Measurements from ENCODE around the gene LGALSL.
"Not testable (repeated sequence)": the region's sequence is repeated elsewhere in the genome, so short reads cannot be mapped to it uniquely, and the experiment has no call there.

Gene LGALSL

DNA sequence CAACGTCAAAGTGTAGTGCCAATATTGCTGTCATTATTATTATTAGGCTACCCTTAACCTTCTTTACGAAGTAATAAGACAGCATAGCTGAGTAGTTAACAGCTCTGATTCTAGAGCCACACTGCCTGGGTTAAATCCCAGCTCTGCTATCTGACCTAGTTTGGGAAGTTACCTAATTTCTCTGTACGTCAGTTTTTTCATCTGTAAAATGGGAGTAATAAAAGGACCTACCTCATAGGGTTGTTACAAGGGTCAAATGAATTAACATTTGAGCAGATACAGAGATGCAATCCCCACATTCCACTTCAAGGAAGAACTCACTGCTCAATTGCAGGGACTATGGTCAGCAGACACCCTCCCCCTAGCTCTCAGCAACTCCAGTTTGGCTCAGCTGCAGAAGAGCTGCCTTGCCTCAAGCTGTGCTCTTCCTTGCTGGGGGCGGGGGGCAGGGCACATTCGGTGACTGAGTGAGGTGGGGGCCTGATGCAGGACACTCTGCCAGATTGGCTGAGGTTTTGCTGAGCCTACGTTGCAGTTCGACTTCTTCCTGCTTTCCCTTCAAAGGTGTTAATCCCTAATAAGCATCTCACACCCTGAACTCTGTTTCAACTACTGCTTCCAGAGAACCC, 11.0 kb upstream of the LGALSL start:
- DNase-seq: no peak

DNA sequence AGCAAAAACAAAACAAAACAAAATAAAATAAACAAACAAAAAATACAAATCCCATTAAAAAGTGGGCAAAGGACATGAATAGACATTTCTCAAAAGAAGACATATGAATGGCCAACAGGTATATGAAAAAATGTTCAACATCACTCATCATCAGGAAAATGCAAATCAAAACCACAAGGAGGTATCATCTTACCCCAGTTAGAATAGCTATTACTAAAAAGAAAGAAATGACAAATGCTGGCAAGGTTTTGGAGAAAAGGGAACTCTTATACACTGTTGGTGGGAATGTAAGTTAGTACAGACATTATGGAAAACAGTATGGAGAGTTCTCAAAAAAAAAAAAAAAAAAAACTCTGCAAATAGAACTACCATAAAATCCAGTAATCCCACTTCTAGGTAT, 8.0 kb upstream of the LGALSL start:
- DNase-seq: not testable (repeated sequence)

DNA sequence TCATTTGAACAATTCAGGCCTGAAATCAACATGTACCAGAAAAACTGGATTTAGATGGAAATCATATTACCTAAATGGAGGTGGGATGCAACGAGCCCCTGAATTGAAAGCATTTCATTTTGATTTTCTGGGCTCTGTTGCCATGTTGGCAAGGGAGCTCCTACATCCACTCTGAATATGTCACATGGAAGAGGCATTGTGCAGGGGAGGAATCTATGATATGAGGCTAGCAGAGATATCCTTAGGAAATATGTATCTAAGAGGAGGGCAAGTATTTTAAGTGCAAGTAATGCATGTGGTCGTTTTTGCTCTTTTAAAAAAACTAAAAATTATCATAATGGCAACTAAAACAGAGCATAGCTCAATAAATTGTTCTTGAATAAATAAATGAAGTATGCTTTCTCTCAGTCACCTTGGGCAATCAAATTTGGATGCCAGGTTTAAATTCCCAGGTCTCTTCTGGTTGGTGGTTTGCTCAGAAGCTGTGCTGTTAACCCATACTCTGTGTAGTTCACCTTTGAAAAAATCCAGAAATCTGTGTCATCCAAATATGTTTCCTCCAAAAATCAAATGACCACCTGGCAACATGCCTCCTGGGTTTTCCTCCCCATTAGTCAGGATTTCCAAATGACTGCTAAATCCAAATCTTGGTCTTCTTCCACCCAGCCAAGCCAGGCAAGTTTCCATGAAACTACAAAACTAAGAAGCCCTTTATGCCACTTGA, 6.5 kb upstream of the LGALSL start:
- DNase-seq: no peak

DNA sequence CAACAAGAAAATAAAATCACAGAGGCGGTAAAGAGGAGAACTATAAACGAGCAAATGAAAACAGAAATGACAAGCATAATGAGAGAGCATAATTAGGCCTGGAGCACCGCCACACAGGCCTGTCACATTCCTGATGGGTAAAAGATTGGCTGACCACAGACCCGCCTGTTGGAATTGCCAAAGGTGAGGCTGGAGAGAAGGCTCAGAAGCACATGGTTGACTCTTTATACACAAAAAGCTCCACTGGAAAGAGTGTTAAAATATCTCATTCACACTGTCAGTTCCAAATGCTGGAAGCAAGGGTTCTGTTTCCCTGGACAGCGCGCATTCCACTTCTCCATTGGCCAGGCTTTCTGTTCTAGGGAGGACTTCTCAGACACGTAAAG, 5.9 kb upstream of the LGALSL start:
- no peak for DNase-seq

DNA sequence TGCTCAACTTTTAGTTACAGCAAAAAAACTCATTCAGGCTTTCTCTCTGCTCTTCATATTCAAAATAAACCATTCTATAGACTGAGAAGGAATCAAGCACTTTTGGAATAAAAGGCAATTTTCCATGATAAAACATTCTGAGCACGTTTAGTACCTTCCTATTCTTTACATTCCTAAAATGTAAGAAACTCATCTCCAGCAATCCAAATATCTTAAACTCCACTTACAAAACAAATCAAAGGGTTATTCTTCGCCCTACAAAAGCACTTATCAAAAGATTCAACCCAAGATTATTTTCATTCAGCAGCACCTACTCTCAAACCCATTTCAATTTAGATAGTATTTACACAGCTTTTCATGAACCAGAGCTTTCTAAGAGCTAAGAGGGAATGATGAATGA, 2.9 kb upstream of the LGALSL start:
- no peak for DNase-seq

DNA sequence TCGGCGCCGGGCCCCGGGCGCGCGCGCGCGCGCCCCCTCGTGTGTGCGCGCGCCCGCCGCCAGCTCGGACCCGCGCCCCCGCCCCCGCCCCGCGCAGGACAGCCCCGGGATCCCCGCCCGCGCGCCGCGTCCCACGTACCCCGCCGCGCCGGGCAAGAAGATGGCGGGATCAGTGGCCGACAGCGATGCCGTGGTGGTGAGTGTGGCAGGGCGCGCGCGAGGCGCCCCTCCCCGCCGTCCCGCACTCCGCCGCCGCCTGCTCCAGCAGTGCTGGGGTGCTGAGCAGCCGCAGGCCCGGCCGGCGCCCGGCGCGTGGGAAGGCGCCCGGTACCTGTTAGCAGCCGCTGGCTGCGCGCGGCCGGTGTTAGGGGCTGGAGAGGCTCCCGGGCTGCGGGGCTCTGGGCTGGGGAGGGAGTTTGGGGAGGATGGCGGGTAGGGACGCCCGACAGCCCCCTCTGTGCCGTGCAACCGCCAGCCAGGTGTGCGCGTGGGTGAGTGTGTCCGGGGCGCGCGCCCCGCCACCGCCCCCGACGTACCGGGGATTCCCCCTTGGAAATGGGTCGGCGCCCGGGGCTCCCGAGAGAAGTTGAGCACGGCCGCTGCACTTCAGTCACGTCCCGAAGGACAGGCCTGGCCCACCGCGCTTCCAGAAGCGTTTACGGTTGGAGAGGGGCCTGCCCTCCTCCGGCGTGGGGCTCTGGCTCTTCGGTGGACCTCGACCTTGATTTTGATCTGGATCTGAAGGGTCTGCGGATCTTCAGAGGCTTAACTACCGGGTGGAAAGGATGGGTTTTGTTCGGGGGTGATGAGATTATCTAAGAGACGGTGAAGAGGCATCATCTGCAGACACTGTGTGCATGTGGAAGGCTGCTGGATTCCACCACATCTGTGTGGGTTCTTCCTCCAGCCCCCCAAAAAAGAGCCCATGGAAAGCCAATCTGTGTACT, 697 bp downstream of the LGALSL start:
- peak; percentile 63 for DNase-seq

DNA sequence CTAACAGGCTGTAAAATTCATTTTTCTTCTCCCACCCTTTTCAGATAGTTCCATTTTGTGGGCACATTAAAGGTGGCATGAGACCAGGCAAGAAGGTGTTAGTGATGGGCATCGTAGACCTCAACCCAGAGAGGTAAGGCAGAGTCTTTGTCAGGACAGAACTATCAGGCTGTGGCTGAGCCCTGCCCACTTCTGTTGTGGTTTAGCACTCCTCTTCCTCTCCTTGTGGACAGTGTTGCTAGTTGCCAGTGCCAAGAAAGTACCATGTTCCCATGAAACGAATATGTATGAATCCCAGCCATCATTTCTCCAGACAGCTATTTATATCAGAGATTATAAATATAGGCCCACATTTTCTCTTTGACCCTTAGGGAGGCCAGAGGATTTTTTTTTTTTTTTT, 1.6 kb downstream of the LGALSL start:
- no peak for DNase-seq

DNA sequence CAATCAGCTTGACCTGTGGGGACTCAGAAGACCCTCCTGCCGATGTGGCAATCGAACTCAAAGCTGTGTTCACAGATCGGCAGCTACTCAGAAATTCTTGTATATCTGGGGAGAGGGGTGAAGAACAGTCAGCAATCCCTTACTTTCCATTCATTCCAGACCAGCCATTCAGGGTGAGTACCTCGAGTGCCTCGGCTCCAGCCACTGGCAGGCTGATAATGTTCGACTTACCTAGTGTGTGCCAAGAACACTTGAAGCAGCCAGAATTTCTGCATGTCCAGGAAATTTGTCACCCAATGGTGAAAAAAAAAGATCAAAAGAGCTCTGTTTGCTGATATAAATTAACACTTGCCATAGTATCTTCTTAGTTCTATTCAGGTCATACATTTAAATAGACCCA, 2.3 kb downstream of the LGALSL start:
- no peak for DNase-seq

DNA sequence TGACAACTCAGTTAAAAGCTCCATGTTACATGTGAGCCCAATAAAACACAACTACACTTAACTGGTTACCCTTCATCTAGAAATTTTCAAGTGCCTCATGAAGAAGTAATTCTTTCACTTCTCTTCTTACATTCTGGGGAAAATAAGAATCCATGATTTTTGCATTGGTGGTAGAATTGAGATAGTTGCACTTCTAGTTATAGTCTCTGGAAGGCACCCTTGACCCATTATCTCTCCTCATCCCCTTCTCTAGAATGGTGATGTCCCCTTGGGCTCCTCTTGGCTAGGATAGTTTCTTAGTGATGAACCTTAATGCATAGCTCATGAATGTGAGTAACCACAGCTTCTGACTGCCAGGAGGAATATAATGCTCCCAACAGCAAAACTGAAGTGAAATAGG, 3.6 kb downstream of the LGALSL start:
- no peak for DNase-seq

DNA sequence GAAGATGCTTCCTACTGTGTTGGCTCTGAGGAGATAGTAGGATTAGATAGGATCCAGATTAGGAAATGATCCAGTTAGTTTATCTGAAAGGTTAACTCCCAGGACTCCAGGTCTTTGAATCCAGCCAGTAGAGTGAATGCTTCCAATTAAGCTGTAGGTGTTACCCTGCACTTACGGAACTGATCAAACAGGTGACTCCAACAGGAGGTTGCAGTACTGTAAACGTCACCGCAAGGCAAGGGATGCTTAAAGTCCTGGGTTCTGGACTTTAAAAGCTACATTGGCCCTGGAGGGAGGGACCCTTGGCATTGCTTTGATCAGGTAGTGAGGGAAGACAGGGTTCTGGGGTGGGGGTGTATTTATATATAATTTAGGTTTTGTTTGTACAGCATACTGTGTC, 5.6 kb downstream of the LGALSL start:
- no peak for DNase-seq

DNA sequence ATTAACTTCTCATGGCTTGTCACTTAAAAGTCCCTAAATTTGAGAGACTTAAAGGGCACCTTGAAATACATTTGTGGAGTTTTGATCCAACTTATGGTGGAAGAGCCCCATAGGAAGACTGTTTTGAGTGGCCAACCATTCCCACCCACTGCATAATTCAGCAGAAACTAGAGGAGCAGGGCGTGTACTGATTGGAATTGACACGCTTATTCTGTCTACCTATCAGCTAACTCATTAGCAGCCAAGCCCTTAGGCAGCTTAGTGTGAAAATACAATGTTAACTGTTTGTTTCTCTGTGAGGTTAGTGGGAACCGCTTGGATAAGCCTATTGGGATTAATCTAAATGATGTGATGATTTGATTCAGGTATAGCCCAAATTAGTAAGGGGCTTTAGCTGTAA, 6.4 kb downstream of the LGALSL start:
- DNase-seq: no peak

DNA sequence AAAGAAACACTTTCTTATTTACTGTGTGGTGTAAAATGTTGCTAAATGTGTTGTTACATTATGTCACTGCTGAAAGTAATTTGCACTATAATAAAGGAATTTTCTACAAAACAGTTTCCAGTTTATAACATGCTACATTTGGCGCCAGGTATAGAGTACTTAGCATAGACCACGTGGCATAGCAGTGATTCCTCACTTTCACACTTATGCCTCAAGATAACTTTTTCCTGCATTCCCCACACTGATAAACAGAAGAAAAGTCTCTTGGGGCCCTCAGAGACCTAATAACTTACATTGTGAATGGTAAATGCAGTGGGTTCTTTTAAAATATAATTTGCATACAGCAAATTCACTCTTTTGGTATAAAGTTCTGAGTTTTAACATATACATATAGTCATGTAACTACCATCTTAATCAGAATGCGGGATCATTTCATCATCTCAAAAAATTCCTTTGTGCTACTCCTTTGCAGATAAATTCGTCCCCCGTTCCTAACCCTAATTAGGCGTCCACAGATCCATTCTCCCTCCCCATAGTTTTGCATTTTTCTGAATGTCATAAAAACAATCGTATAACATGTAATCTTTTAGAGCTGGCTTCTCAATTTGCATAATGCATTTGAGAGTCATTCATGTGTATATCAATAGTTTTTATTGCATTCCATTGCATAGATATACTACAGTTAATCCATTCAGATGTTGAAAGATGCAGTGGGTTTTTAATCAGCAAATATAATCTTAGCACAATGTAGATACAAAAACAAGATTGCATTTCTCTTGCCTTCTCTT, 7.5 kb downstream of the LGALSL start:
- DNase-seq: no peak

DNA sequence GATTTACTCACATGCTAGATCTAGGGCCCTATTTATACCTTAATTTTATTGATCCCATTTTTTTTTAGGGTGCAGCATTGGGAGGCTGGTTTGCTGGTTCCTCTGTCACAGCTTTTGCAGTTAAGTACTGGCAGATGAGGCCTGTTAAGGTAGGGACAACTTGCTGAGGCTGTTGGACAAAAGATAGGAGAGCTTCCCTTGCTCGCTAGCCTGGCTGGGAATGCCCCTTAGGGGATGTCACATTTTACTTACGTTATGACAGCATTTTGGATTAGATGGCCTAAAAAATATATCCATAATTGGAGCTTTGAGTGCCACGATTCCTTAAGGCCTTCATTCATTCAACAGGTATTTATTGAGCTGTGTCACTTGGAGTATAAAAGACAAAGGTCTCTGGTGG, 8.2 kb downstream of the LGALSL start:
- no peak for DNase-seq

DNA sequence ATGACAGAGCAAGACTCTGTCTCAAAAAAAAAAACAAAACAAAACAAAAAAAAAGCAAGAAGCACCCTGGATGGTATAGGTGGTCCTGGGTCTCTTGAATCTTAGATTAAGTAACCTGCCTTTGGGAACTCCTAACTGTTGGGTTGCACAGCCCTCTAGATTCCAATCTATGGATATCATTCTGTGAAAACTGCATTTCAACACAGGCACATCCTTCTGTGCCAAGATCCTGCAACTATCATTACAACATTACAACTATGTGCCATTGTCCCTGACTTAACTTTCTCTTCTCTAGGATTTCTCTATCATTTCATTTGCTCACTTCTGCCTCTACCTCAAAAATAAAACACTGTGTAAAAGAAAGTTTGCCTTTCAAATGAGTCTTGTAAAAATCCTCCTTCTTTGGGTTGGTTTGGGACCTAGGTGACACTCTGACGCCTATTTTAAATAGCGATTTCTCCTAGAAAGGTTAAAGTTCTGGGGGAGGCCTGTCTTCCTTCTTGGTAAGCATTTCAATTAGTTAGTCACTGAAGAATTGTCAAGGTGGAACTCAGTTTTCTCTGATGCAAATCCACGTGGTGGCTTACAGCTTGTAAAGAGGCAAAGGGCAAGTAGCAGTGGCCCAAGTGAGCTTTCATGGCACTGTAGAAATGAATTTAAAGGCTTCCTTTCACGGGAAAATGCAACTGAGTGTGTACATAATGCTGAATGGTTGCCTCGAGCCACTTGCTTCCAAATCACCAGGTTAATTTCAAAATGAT, 9.2 kb downstream of the LGALSL start:
- no peak for DNase-seq

DNA sequence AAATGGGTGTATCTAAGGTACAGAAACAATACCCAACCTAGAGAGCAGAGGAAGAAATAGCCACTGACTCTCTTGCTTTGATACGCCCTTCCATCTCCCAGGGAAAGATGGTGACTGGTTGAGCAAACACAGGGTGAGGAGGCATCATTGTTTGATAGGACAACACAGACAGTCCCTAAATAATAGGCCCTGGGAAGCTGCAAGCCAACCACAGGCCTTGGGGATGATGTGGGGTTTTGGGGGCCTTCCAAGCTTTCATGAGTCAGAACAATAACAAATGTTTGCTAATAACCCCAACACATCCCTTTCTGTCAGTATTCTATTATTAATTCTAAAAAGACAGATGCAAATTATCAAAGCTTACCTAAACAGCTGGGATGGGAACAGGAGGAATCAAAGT, 9.8 kb downstream of the LGALSL start:
- DNase-seq: no peak

DNA sequence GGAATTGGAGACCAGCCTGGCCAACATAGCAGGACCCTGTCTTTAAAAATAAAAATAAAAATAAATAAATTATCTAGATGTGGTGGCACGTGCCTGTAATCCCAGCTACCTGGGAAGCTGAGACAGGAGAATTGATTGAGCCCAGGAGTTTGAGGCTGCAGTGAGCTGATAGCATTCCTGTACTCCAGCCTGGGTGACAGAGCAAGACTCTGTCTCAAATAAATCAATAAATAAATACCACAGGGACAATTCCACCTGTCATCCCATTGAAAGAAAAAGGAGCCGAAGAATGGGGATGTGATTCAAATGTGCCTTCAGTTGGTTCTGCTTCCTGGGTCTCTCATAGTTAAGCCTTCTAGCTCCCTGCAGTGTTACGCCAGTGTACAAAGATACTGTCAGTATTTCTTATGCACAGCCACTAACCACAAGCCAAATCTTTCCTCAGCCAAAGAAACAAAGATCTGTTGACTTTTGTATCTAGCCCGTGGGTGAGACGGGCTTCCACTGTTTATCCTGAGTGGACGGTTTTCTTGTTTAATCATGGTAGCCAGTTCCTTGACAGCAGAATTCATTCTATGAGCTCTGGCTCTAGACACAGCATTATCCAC, 12.6 kb downstream of the LGALSL start:
- no peak for DNase-seq

DNA sequence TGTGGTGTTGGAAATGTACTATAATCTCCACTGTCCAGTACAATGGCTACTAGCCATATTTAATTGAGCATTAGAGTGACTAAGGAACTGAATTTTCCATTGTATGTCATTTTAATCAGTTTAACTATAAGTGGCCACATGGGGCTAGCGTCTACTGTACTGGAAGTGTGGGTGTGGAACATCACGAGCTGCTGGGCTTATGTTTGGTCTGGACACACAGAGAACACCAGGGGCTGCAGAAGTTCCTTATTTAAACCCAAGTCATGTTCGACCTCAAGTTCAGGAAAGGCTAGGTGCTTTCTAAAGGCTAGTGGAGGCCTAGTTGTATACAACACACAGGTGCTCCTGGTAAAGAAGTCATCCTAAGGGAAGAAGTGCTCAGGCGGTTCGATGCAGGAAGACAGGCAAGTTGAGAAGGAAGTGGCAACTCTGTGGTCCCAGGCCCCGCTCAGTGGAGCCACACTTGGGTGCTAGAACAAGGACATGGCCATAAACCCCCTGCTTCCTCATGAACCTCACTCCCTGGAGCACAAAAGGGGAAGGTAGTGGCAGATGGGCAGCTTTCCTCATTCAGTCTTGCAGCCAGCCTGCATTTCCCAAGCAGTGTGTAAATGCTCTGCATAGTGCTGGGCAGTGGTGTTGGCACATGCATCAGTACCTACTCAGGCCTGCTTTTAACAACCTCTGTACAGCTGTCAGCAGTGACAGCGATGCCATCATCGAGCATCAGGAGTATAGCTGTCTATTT, 13.3 kb downstream of the LGALSL start:
- DNase-seq: no peak

DNA sequence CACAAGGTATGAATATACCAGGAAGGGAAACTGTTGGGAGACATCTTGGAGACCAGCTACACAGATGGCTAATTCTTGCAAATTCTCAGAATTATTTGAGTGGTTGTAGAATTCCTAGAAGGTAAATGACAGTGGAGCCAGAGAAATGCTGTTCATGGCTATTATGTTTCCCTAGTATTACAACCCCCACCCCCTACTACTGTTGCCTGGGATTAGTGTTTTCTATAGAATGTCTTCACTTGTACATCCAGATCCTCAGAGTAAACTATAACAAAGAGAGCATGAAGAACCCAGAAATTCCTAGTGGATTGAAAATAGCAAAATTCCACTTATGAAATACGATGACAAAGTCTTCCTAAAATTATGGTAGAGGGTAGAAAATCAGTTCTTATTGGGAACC, 15.3 kb downstream of the LGALSL start:
- DNase-seq: no peak

DNA sequence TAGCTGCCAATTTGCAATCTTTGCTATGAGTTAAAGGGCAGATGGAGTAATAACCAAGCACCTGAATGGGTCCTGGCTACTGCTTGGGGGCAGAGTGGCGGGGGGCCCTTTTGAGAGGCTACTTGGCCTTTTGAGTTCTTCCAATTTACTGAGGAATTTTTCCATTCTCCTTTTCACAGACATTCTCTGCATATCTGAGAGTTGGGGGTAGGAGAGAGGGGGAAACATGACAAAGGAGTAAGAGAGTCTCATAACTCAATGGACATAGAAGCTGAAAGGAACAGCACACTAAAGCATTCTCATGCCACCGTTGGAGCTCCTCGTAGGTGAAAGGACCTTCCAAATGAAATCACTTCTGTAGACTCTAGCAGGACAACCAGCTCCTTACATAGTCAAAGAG, 16.1 kb downstream of the LGALSL start:
- no peak for DNase-seq

DNA sequence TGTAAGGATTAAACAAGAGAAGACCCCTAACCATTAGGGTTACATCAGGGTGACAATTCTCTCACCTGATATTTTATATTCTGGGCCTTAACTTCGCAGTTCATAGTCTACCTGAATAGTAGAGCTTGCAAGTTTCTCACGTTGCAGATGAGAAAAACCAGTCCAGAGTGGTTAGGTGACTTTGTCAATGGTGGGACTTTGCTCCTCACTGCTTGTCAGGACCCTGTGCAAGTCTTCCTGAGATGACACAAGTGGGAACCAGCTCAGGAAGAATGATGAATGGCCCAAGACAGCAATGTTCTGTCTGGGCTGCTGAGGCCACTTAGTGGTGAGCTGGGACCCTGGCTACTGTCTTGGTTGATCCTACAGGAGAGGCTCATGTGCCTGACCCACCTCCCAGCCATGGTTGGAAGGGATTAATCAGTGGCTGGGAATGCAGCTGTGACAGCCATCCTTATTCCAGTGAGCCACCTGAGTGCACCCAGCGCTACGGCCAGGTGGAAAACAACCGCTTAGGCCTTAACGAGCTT, 16.9 kb downstream of the LGALSL start:
- no peak for DNase-seq

DNA sequence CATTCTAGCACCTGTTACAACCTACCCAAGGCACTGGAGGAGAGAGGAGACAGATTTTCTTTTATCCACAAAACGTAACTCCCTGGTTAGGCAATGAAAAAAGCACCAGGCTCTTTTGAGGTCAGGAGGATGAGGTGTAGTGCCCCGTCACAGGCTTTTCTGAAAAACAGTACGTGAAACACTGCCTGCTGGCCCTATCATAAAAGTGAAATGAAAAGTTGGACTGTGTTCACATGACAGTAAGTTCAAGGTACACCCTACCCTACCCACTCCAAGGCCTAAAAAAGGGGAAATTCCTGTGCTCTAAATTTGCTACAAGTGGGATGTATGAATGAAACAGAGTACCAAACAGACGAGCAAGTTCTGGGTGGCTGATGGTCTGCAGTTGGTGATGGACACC, 17.6 kb downstream of the LGALSL start:
- no peak for DNase-seq
